Endothelial cell of umbilical vein (primary cell): ENCODE data around the gene PITPNM1. TPM values are rescaled to one million over a fixed set of nuclear protein-coding genes. Genes with fewer than 3 reads are reported as not detected.

Source experiments
- BruUV-seq: library from RNA; stranded (reverse); fragments of 400-500 nt; replicated peaks from 2 replicates; lab custom pipeline; 2021; lab: Mats Ljungman, UMichigan
- CTCF ChIA-PET: fragments of 300-600, 350-600 bp; sonication (Branson Sonifier 250); formaldehyde crosslinking; loops from one replicate; lab custom pipeline; 2021; ENCODE audit warnings: antibody characterized with exemption, inconsistent platforms; lab: Charles Lee
- POLR2A ChIA-PET: fragments of 300-600, 350-600 bp; sonication (Branson Sonifier 250); formaldehyde crosslinking; loops from one replicate; lab custom pipeline; 2021; ENCODE audit warnings: antibody characterized with exemption, inconsistent platforms; lab: Charles Lee
- DNase-seq: peaks from one replicate; pipeline ENCODE4 v3.0.0-alpha.2; 2011; ENCODE audit warnings: low read depth, low spot score
- FAIRE-seq: peaks from 2 replicates; lab custom pipeline; 2011; peaks lifted over from hg19 to GRCh38; lab: Jason Lieb, UNC
- H2AFZ ChIP-seq: 2 replicates; pipeline ENCODE4 v1.6.0; 2012; ENCODE audit warnings: low read depth, low read length, control low read depth, inconsistent platforms
- H3K27ac ChIP-seq: 2 replicates; pipeline ENCODE4 v1.5.1; 2011; ENCODE audit warnings: low read depth, mild to moderate bottlenecking, control low read depth, low read length, moderate library complexity; ENCODE audit not compliant: insufficient read depth
- H3K27me3 ChIP-seq, 2 experiments: 2 replicates each; pipeline versions ENCODE4 v1.6.0 to v1.6.1; 2011; ENCODE audit warnings: low read length in 2 of 2, mixed read lengths in 1 of 2; ENCODE audit not compliant: control insufficient read depth in 2 of 2, insufficient read depth in 2 of 2
- H3K36me3 ChIP-seq, 2 experiments: 2 replicates in 1 of 2; 3 replicates in 1 of 2; pipeline ENCODE4 v1.5.1; 2011; ENCODE audit warnings: low read length in 2 of 2, mild to moderate bottlenecking in 1 of 2, moderate library complexity in 1 of 2; ENCODE audit not compliant: control insufficient read depth in 2 of 2, insufficient read depth in 2 of 2; ENCODE audit errors: extremely low read depth in 1 of 2
- H3K4me1 ChIP-seq: 3 replicates; pipeline ENCODE4 v1.5.1; 2011; ENCODE audit warnings: mild to moderate bottlenecking, low read length; ENCODE audit not compliant: control insufficient read depth, insufficient read depth; ENCODE audit errors: extremely low read depth
- H3K4me2 ChIP-seq: 2 replicates; pipeline ENCODE4 v1.6.1; 2011; ENCODE audit warnings: low read length, control low read depth, mixed read lengths; ENCODE audit not compliant: insufficient read depth
- H3K4me3 ChIP-seq, 3 experiments: fragments of 200-600 bp in 1 of 3; sonication (generic), shearing (Covaris generic) in 1 of 3; replicated peaks in 1 of 3; 2 replicates each; pipeline ENCODE4 v1.5.1; 2011 to 2016; ENCODE audit warnings: control low read depth in 3 of 3, low read length in 3 of 3, mild to moderate bottlenecking in 2 of 3, inconsistent platforms in 1 of 3, low read depth in 1 of 3, moderate library complexity in 1 of 3; ENCODE audit not compliant: insufficient read depth in 1 of 3
- H3K79me2 ChIP-seq: 2 replicates; pipeline ENCODE4 v1.6.0; 2012; ENCODE audit warnings: low read length, inconsistent platforms; ENCODE audit not compliant: control insufficient read depth, insufficient read depth
- H3K9ac ChIP-seq: replicated peaks from 2 replicates; pipeline ENCODE3; 2011; ENCODE audit warnings: low read length, control low read depth; ENCODE audit not compliant: insufficient read depth; ENCODE audit errors: extremely low read depth
- H3K9me1 ChIP-seq: replicated peaks from 3 replicates; pipeline ENCODE4 v1.6.0; 2011; ENCODE audit warnings: mild to moderate bottlenecking, low read length; ENCODE audit not compliant: control insufficient read depth, insufficient read depth; ENCODE audit errors: extremely low read depth
- H3K9me3 ChIP-seq: replicated peaks from 2 replicates; pipeline ENCODE4 v1.5.1; 2012; ENCODE audit warnings: low read length, inconsistent platforms; ENCODE audit not compliant: control insufficient read depth, insufficient read depth
- H4K20me1 ChIP-seq: replicated peaks from 2 replicates; pipeline ENCODE3; 2011; ENCODE audit warnings: mild to moderate bottlenecking, low read length; ENCODE audit not compliant: control insufficient read depth, insufficient read depth; ENCODE audit errors: extremely low read depth
- CTCF ChIP-seq, 2 donors: IDR thresholded peaks; 1 replicate in 1 of 2; 2 replicates in 1 of 2; pipeline ENCODE4 v1.5.1; 2011; ENCODE audit warnings: low read length in 2 of 2, mild to moderate bottlenecking in 2 of 2, moderate library complexity in 2 of 2, control low read depth in 1 of 2, inconsistent platforms in 1 of 2, low read depth in 1 of 2; ENCODE audit not compliant: insufficient read depth in 1 of 2; ENCODE audit errors: extremely low read depth in 1 of 2
- EZH2 ChIP-seq: IDR thresholded peaks from 2 replicates; pipeline ENCODE4 v1.6.1; 2012; ENCODE audit warnings: borderline replicate concordance, low read depth, mild to moderate bottlenecking, moderate library complexity, low read length, inconsistent platforms; ENCODE audit not compliant: severe bottlenecking
- FOS ChIP-seq: IDR thresholded peaks from 2 replicates; pipeline ENCODE4 v1.6.1; 2011; ENCODE audit warnings: mild to moderate bottlenecking, low read length, moderate library complexity, borderline replicate concordance; ENCODE audit not compliant: insufficient read depth
- GATA2 ChIP-seq: IDR thresholded peaks from 2 replicates; pipeline ENCODE4 v1.7.0; 2011; ENCODE audit warnings: low read depth, mild to moderate bottlenecking, moderate library complexity, mixed read lengths, low read length; ENCODE audit not compliant: insufficient read length, insufficient read depth
- JUN ChIP-seq: IDR thresholded peaks from 2 replicates; pipeline ENCODE4 v1.6.1; 2011; ENCODE audit warnings: borderline replicate concordance, low read depth; ENCODE audit not compliant: insufficient read length, insufficient read depth
- MAX ChIP-seq: IDR thresholded peaks from 2 replicates; pipeline ENCODE4 v1.6.1; 2011; ENCODE audit not compliant: insufficient read depth, insufficient read length
- MYC ChIP-seq: IDR thresholded peaks from one replicate; pipeline ENCODE4 v1.6.1; 2011; ENCODE audit warnings: mild to moderate bottlenecking, low read depth, low read length
- POLR2A ChIP-seq: IDR thresholded peaks from 2 replicates; pipeline ENCODE4 v1.6.1; 2012; ENCODE audit warnings: low read depth, mild to moderate bottlenecking, control low read depth, low read length
- POLR2AphosphoS5 ChIP-seq: IDR thresholded peaks from 2 replicates; pipeline ENCODE4 v1.6.1; 2012; ENCODE audit warnings: low read depth, mild to moderate bottlenecking, control low read depth, low read length, moderate library complexity; ENCODE audit not compliant: insufficient read depth
- dilution Hi-C: fragments of 300-500 bp; cut with MboI; formaldehyde crosslinking; loops from one replicate; pipeline ENCODE4 v1.15.0; 2019; ENCODE audit warnings: low sequenced_read_pairs; ENCODE audit not compliant: extremely low pct_ligation_motif_present
- intact Hi-C: fragments of 100-400 bp; cut with micrococcal nuclease; formaldehyde crosslinking; loops from one replicate; pipeline ENCODE4 v1.10.0; 2022
- polyA plus RNA-seq, 4 experiments: library from polyadenylated mRNA; depleted of rRNA in 3 of 4; stranded (reverse) in 3 of 4; unstranded in 1 of 4; fragments of >200 nt; gene quantifications; 2 replicates each; pipeline versions ENCODE4 v1.2.1 to v1.2.3, GENCODE V29; 2011 to 2012; ENCODE audit warnings: missing spikeins in 1 of 4
- total RNA-seq: library from RNA; stranded (reverse); gene quantifications from 2 replicates; pipeline ENCODE4 v1.2.3, GENCODE V29; 2021

PITPNM1 gene
- total and polyA plus RNA-seq, 2 donors (not counting 3 experiments of a cell fraction or from before 2014, with no cell fraction given) = 16.5 to 26.4 TPM

- intact Hi-C loops (loop anchor here (2.0 to 5.0 kb wide), 3 partner anchors 40 to 116 kb away; partner anchors contain the start of genes POLD4 and RPS6KB2), dilution Hi-C loops (no loop called here)
- Histone ChIP-seq H3K4me2 (peak overlapping the region; percentile 52), H2AFZ (no peak overlapping the region), H3K36me3 (no peaks in the 10 kb centered on the region), H3K9me3 (no peaks in the 10 kb centered on the region), H3K9me1 (no peaks in the 10 kb centered on the region), H4K20me1 (no peaks in the 10 kb centered on the region), H3K27ac (no peak overlapping the region), H3K4me3 (peak overlapping the region; percentile 64 to 79 (median 73)), H3K79me2 (no peaks in the 10 kb centered on the region), H3K27me3 (no peaks in the 10 kb centered on the region), H3K4me1 (peaks cover 19% of the 10 kb centered on the region), H3K9ac (peak overlapping the region; percentile 54)
- FAIRE-seq = no peak
- ChIA-PET POLR2A (interaction anchor here (0.6 kb wide), 1 partner anchor 112 kb away, joined by 7 read pairs; no protein-coding TSS in a partner anchor), CTCF (interaction anchor here (0.8 to 2.6 kb wide), 7 partner anchors 8 to 123 kb away, joined by 3 to 26 read pairs (median 4); partner anchors contain the start of genes AIP, GPR152 and PPP1CA)
- DNase-seq = no peak
- TF ChIP-seq POLR2A (no peak), MYC (no peak), POLR2AphosphoS5 (no peak), EZH2 (no peak), CTCF (IDR thresholded peaks at IDR 0.05; ENCODE audit: extremely low read depth in 1 of 2, insufficient read depth in 1 of 2, low read depth in 1 of 2, low read length in 2 of 2) (no peak), FOS (no peak), GATA2 (no peak), JUN (no peak), MAX (no peak)
- TSS peak; percentile 23 for BruUV-seq
Measured at GRCh38 chr11:67468456-67468758, 36.8 kb downstream of the PITPNM1 start.
